Stomach (tissue), 9 donors: ENCODE measurements around the gene CYS1. TPM values are rescaled to one million over a fixed set of nuclear protein-coding genes. Genes with fewer than 3 reads are reported as not detected.
A peak's percentile ranks its signal among the peaks of the same experiment; 100 is the strongest.

Experiments
- DNase-seq, 2 donors: peaks; one replicate each; pipeline versions ENCODE4 v3.0.0 to v3.0.0-alpha.2; 2013 to 2019
- H3K27ac ChIP-seq, 5 donors: fragments of 200-600 bp in 4 of 5; sonication (generic) in 4 of 5; one replicate each; pipeline ENCODE4 v1.5.1; 2013 to 2019; ENCODE audit warnings: mild to moderate bottlenecking in 1 of 5, moderate library complexity in 1 of 5
- H3K27me3 ChIP-seq, 3 donors: fragments of 200-600 bp; sonication (generic); one replicate each; pipeline ENCODE4 v1.5.1; 2017 to 2019; ENCODE audit warnings: mixed run types in 1 of 3
- H3K36me3 ChIP-seq, 4 donors: fragments of 200-600 bp; sonication (generic); 1 replicate in 3 of 4; 2 replicates in 1 of 4; pipeline ENCODE4 v1.5.1; 2016 to 2019
- H3K4me1 ChIP-seq, 4 donors: fragments of 200-600 bp; sonication (generic); one replicate each; pipeline ENCODE4 v1.5.1; 2016 to 2019
- H3K4me3 ChIP-seq, 4 donors: fragments of 200-600 bp; sonication (generic) in 3 of 4; one replicate each; pipeline ENCODE4 v1.5.1; 2016 to 2019; ENCODE audit warnings: mild to moderate bottlenecking in 1 of 4
- H3K9me3 ChIP-seq, 4 donors: fragments of 200-600 bp; sonication (generic); one replicate each; pipeline ENCODE4 v1.5.1; 2016 to 2019
- EP300 ChIP-seq: sonication (generic); formaldehyde crosslinking; IDR thresholded peaks from one replicate; pipeline ENCODE4 v1.6.1; 2017; ENCODE audit warnings: antibody characterized with exemption
- POLR2A ChIP-seq, 4 donors: fragments of 450-650 bp; IDR thresholded peaks; one replicate each; pipeline ENCODE4 v1.6.1; 2016; ENCODE audit warnings: antibody characterized with exemption in 4 of 4, control low read depth in 2 of 4, mild to moderate bottlenecking in 1 of 4, moderate library complexity in 1 of 4
- POLR2AphosphoS5 ChIP-seq, 3 donors: sonication (generic); formaldehyde crosslinking; IDR thresholded peaks; one replicate each; pipeline ENCODE4 v1.6.1; 2016; ENCODE audit warnings: antibody characterized with exemption in 3 of 3
- WGBS, 5 donors: extraction: QIAGEN DNeasy Blood & Tissue Kit in 3 of 5; methylation state at CpG; one replicate each; pipeline versions ENCODE4 v1.1.5 to v1.1.7; 2013 to 2018; 5-methylcytosine and 5-hydroxymethylcytosine counted together
- intact Hi-C: fragments of 100-400 bp; cut with DNase I; formaldehyde crosslinking; loops from one replicate; pipeline ENCODE4 v1.15.1; 2023; ENCODE audit warnings: low total_unique reads
- polyA plus RNA-seq, 3 donors: library from polyadenylated mRNA; stranded (reverse); fragments of 200-250 nt; gene quantifications; one replicate each; pipeline ENCODE4 v1.2.3, GENCODE V29; 2013
- total RNA-seq, 5 donors: library from RNA; depleted of rRNA; stranded (reverse); fragments of >200 nt; gene quantifications; one replicate each; pipeline versions ENCODE4 v1.1.0 to v1.2.3, GENCODE V29; 2014 to 2016
- TF ChIP-seq, protein P1 (sequence below), 7 experiments: fragments of 450-650 bp in 4 of 7; fragments of 200-600 bp in 3 of 7; sonication (generic) in 3 of 7; IDR thresholded peaks; one replicate each; pipeline ENCODE4 v1.5.1; 2016 to 2019; ENCODE audit warnings: antibody characterized with exemption in 7 of 7, control low read depth in 2 of 7, mild to moderate bottlenecking in 1 of 7
- donor health status: healthy with polysubstance abuse.
- donor health status: Bipolar disorder and iron deficiency.
- donor health status: healthy.

CYS1 gene
- total and polyA plus RNA-seq, 8 donors: 1.1 to 33.8 (median 3.9) TPM; not detected in 1

DNA sequence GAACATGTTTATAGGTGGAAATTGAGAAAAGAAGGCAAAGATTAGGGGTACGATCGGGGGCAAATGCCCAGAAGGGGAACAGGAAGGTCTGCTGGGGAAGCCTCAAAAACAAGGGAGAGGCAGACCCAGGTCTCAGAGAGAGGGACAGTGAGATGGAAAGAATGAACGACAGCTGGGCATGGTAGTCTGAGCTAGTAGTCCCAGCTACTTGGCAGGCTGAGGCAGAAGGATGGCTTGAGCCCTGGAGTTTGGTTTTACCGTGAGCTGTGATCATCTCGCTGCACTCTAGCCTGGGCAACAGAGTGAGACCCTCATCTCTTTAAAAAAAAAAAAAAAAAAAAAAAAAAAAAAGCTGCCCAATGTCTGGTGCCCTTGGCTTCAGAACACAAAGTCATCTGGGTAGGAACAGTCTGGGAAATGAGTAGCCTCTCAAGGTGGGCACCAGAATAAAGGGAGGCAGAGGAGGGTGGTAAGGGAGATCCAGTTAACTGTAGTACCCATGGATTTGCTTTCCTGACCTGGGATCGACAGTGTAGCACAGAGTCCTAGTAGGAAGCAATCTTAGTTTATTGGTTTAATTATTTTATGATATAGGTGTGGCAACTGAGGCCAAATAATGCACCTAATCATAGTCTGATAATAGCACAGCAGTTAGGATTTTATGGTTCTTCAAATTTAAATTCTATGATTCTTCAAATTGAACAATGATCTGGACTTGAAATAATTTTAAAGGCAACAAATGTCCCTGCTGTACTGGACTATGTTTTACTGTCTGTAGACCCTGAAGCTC is 45.8 kb upstream of the CYS1 start:
- Histone ChIP-seq H3K4me1 (peaks cover 26 to 74% (median 35%) of the 10 kb centered on the region in 4 donors), H3K27ac (no peak overlapping the region), H3K27me3 (peaks cover 4 to 18% (median 10%) of the 10 kb centered on the region in 3 donors), H3K4me3 (no peak overlapping the region), H3K36me3 (no peaks in the 10 kb centered on the region), H3K9me3 (no peaks in the 10 kb centered on the region)
- 66 to 77% (median 76%) methylated on average over 6 of the region's 6 CpGs for WGBS, 5 donors
- intact Hi-C loops: no loop called here
- DNase-seq: no peak
- TF ChIP-seq POLR2AphosphoS5 (IDR thresholded peaks at IDR 0.05) (no peak), POLR2A (IDR thresholded peaks at IDR 0.05) (no peak), EP300 (no peak)
- TF ChIP-seq, protein P1, sequence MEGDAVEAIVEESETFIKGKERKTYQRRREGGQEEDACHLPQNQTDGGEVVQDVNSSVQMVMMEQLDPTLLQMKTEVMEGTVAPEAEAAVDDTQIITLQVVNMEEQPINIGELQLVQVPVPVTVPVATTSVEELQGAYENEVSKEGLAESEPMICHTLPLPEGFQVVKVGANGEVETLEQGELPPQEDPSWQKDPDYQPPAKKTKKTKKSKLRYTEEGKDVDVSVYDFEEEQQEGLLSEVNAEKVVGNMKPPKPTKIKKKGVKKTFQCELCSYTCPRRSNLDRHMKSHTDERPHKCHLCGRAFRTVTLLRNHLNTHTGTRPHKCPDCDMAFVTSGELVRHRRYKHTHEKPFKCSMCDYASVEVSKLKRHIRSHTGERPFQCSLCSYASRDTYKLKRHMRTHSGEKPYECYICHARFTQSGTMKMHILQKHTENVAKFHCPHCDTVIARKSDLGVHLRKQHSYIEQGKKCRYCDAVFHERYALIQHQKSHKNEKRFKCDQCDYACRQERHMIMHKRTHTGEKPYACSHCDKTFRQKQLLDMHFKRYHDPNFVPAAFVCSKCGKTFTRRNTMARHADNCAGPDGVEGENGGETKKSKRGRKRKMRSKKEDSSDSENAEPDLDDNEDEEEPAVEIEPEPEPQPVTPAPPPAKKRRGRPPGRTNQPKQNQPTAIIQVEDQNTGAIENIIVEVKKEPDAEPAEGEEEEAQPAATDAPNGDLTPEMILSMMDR (IDR thresholded peaks at IDR 0.05): no peak

DNA sequence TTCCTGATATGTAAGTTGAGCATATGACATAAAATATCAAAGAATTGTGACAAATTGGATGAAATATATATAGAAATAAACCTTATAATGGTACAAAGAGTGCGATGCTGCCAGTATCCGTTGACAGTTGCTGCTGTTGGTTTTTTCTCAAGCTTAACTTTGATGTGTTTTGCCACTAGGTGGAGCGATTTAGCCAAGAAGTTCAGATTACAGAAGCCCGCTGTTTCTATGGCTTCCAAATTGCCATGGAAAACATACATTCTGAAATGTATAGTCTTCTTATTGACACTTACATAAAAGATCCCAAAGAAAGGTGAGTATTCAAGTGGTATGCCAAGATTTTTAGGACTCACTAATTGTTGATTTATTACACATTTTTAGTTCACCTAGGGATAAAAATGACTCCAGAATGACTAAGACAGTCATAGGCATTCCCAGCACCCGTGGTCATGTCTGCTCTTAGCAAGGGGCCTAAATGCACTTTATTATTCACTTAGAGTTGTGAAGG is 44.4 kb upstream of the CYS1 start:
- H3K9me3 ChIP-seq: no peaks in the 10 kb centered on the region
- peaks cover 32 to 80% (median 41%) of the 10 kb centered on the region in 4 donors for H3K4me1 ChIP-seq
- H3K27ac ChIP-seq: no peak overlapping the region

DNA sequence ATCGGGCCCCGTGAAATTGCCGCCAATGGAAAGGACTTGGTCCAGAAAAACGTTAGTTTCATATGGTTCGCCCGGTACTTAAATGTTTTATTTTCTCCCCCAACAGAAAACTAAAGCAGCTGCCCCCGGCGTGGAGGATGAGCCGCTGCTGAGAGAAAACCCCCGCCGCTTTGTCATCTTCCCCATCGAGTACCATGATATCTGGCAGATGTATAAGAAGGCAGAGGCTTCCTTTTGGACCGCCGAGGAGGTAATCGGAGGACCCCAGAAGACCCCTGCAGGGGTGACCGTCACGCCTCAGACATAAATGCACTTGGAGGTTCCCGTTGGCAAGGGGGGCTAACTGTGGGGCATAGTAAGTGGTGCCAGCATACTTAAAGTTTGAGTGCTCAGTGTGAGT is 43.1 kb upstream of the CYS1 start:
- 9 to 16% (median 13%) methylated on average over 12 to 18 of the region's 18 CpGs for WGBS, 5 donors
- Histone ChIP-seq H3K9me3 (no peaks in the 10 kb centered on the region), H3K4me1 (peaks cover 32 to 78% (median 41%) of the 10 kb centered on the region in 4 donors), H3K36me3 (no peaks in the 10 kb centered on the region), H3K27me3 (peaks cover 4 to 18% (median 10%) of the 10 kb centered on the region in 3 donors), H3K27ac (no peak overlapping the region), H3K4me3 (peak overlapping the region; percentile 56 to 81 (median 68))
- intact Hi-C loops: loop anchor here (5.0 kb wide), 1 partner anchor 309 kb away; no protein-coding TSS in a partner anchor
- TF ChIP-seq, protein P1 (IDR thresholded peaks at IDR 0.05): no peak
- TF ChIP-seq POLR2A (IDR thresholded peaks at IDR 0.05) (no peak), POLR2AphosphoS5 (IDR thresholded peaks at IDR 0.05) (no peak), EP300 (no peak)
- no peak for DNase-seq

More for the DNA sequence above, 44.4 kb upstream of the CYS1 start:
- 10 to 17% (median 17%) methylated on average over 5 of the region's 5 CpGs for WGBS, 5 donors
- Histone ChIP-seq H3K36me3 (no peaks in the 10 kb centered on the region), H3K27me3 (peaks cover 4 to 18% (median 10%) of the 10 kb centered on the region in 3 donors), H3K4me3 (peak overlapping the region in 1 of 4 donors; percentile 78)
- no peak for TF ChIP-seq EP300
- TF ChIP-seq POLR2AphosphoS5 (IDR thresholded peaks at IDR 0.05): peak in 1 of 3 donors; percentile 12
- TF ChIP-seq, protein P1 (IDR thresholded peaks at IDR 0.05): peak in 5 of 7 experiments; percentile 41 to 68 (median 53)
- TF ChIP-seq POLR2A (IDR thresholded peaks at IDR 0.05): no peak
- peak in 1 of 2 donors; percentile 91 for DNase-seq
- intact Hi-C loops: loop anchor here (5.0 kb wide), 1 partner anchor 308 kb away; no protein-coding TSS in a partner anchor

DNA sequence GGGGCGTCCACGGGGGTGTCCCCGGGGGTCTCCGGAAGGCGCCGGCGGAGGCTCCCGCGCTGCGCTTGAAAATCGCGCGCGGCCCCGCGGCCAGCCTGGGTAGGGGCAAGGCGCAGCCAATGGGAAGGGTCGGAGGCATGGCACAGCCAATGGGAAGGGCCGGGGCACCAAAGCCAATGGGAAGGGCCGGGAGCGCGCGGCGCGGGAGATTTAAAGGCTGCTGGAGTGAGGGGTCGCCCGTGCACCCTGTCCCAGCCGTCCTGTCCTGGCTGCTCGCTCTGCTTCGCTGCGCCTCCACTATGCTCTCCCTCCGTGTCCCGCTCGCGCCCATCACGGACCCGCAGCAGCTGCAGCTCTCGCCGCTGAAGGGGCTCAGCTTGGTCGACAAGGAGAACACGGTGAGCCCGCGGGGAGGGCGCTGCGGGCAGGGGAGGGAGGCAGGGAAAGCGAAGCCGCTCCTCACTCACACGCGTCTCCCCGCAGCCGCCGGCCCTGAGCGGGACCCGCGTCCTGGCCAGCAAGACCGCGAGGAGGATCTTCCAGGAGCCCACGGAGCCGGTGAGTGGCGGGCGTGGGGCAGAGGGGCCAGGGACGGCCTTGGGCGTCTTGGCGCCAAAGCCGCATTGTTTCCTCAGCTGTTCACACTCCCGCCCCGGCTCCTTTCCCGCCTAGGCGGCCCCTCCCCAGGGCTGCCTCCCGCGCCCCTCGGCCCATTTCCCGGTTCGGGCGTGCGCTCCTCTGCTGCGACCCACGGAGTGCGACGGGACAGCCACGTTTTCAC is 42.5 kb upstream of the CYS1 start, which contains the start of gene RRM2:
RRM2 (plus strand) TSS at position 240 of the 781 bp plus-strand sequence; CDS start at position 300, 60 bp downstream.
- TF ChIP-seq POLR2AphosphoS5 (IDR thresholded peaks at IDR 0.05): peak in 1 of 3 donors; percentile 4
- no peak for TF ChIP-seq EP300
- Histone ChIP-seq H3K9me3 (no peaks in the 10 kb centered on the region), H3K36me3 (no peaks in the 10 kb centered on the region), H3K27ac (peak within 1 kb of the TSS in 3 of 5 donors; percentile 40 to 92 (median 79)), H3K27me3 (peaks cover 4 to 18% (median 10%) of the 10 kb centered on the region in 3 donors), H3K4me3 (peak within 1 kb of the TSS; percentile 56 to 81 (median 68)), H3K4me1 (peaks cover 32 to 77% (median 41%) of the 10 kb centered on the region in 4 donors)
- 0 to 2% (median 0%) methylated on average over 24 to 80 of the region's 81 CpGs for WGBS, 5 donors
- intact Hi-C loops: loop anchor here (5.0 kb wide), 1 partner anchor 310 kb away; no protein-coding TSS in a partner anchor
- DNase-seq: peak; percentile 93 to 98
